HCT116 (cell line): ENCODE data around the gene TLR4. TPM values are rescaled to one million over a fixed set of nuclear protein-coding genes. Genes with fewer than 3 reads are reported as not detected.

Source experiments
- ATAC-seq: fragments of 200-7000 bp; cut with Tn5 transposase; 2 replicates; pipeline ENCODE4 v1.9.1; 2020; ENCODE audit warnings: mild to moderate bottlenecking, moderate library complexity
- BruUV-seq: library from RNA; stranded (reverse); fragments of 400-500 nt; replicated peaks from 2 replicates; lab custom pipeline; 2021; lab: Mats Ljungman, UMichigan
- CTCF ChIA-PET: fragments of 300-600 bp; sonication (Branson Sonifier 250); formaldehyde crosslinking; loops from one replicate; lab custom pipeline; 2021; ENCODE audit warnings: antibody characterized with exemption; lab: Charles Lee
- POLR2A ChIA-PET: fragments of 300-600, 350-600 bp; sonication (Branson Sonifier 250); formaldehyde crosslinking; loops from one replicate; lab custom pipeline; 2021; ENCODE audit warnings: antibody characterized with exemption; lab: Charles Lee
- RAD21 ChIA-PET, 2 experiments: fragments of 300-600 bp; sonication (Branson Sonifier 250); formaldehyde crosslinking; loops; one replicate each; lab custom pipeline; 2023; ENCODE audit warnings: low total read pairs in 2 of 2; ENCODE audit not compliant: uncharacterized antibody in 2 of 2, unreplicated experiment in 2 of 2, low non-redundant PET in 1 of 2; lab: Charles Lee
- DNase-seq: peaks from one replicate; pipeline ENCODE4 v3.0.0-alpha.2; 2010; ENCODE audit warnings: low read depth, low spot score
- H2AFZ ChIP-seq: fragments of 200-600 bp; shearing (Covaris generic), sonication (generic); 2 replicates; pipeline ENCODE4 v1.6.1; 2017; ENCODE audit warnings: low read depth, mixed run types, mixed read lengths, antibody characterized with exemption, low read length; ENCODE audit not compliant: poor library complexity, severe bottlenecking
- H3K27ac ChIP-seq: 2 replicates; pipeline ENCODE4 v1.5.1; 2012; ENCODE audit warnings: low read depth, low read length
- H3K27me3 ChIP-seq: fragments of 200-600 bp; sonication (generic); 2 replicates; pipeline ENCODE4 v1.6.1; 2016; ENCODE audit warnings: mixed run types, low read length, mixed read lengths; ENCODE audit not compliant: insufficient read depth
- H3K36me3 ChIP-seq, 2 experiments: fragments of 200-500 bp in 1 of 2; fragments of 200-600 bp in 1 of 2; sonication (Bioruptor generic) in 1 of 2; sonication (generic) in 1 of 2; 2 replicates each; pipeline versions ENCODE4 v1.5.1 to v1.6.1; 2014 to 2016; ENCODE audit warnings: low read length in 2 of 2, inconsistent platforms in 1 of 2, mixed read lengths in 1 of 2, mixed run types in 1 of 2; ENCODE audit not compliant: insufficient read depth in 2 of 2, control insufficient read depth in 1 of 2
- H3K4me1 ChIP-seq, 2 experiments: fragments of 200-600 bp in 1 of 2; sonication (generic) in 1 of 2; 2 replicates each; pipeline versions ENCODE4 v1.5.1 to v1.6.1; 2012 to 2017; ENCODE audit warnings: low read length in 2 of 2, inconsistent platforms in 1 of 2, mild to moderate bottlenecking in 1 of 2, mixed read lengths in 1 of 2, mixed run types in 1 of 2, moderate library complexity in 1 of 2; ENCODE audit not compliant: insufficient read depth in 2 of 2, control insufficient read depth in 1 of 2
- H3K4me2 ChIP-seq: fragments of 200-600 bp; sonication (generic); 2 replicates; pipeline ENCODE4 v1.6.1; 2017; ENCODE audit warnings: mixed run types, low read length, mixed read lengths
- H3K4me3 ChIP-seq, 2 experiments: fragments of 200-600 bp in 1 of 2; sonication (generic) in 1 of 2; replicated peaks in 1 of 2; 2 replicates each; pipeline ENCODE4 v1.5.1; 2011 to 2016; ENCODE audit warnings: low read length in 2 of 2, control low read depth in 1 of 2, low read depth in 1 of 2, mild to moderate bottlenecking in 1 of 2, mixed read lengths in 1 of 2, mixed run types in 1 of 2
- H3K79me2 ChIP-seq: fragments of 200-600 bp; sonication (generic); 2 replicates; pipeline ENCODE4 v1.6.1; 2017; ENCODE audit warnings: mild to moderate bottlenecking, mixed run types, low read length, moderate library complexity, mixed read lengths; ENCODE audit not compliant: insufficient read depth
- H3K9ac ChIP-seq: fragments of 200-600 bp; sonication (generic); 2 replicates; pipeline ENCODE4 v1.6.1; 2016; ENCODE audit warnings: low read length, mixed read lengths
- H3K9me2 ChIP-seq: fragments of 200-600 bp; sonication (generic), shearing (Covaris generic); 2 replicates; pipeline ENCODE4 v1.6.1; 2017; ENCODE audit warnings: mixed run types, mild to moderate bottlenecking, moderate library complexity; ENCODE audit not compliant: insufficient read depth
- H3K9me3 ChIP-seq, 2 experiments: fragments of 200-500 bp in 1 of 2; fragments of 200-600 bp in 1 of 2; sonication (Bioruptor generic) in 1 of 2; sonication (generic) in 1 of 2; 2 replicates each; pipeline ENCODE4 v1.6.1; 2014 to 2017; ENCODE audit warnings: low read length in 2 of 2, mixed read lengths in 2 of 2, inconsistent platforms in 1 of 2, low read depth in 1 of 2, mild to moderate bottlenecking in 1 of 2, mixed run types in 1 of 2, moderate library complexity in 1 of 2; ENCODE audit not compliant: control insufficient read depth in 1 of 2, insufficient read depth in 1 of 2
- H4K20me1 ChIP-seq: fragments of 200-600 bp; sonication (generic), shearing (Covaris generic); 2 replicates; pipeline ENCODE4 v1.6.1; 2017; ENCODE audit warnings: mixed run types, mild to moderate bottlenecking, moderate library complexity; ENCODE audit not compliant: insufficient read depth
- EZH2 ChIP-seq: fragments of 200-600 bp; sonication (generic); IDR thresholded peaks from 2 replicates; pipeline ENCODE4 v1.6.1; 2017; ENCODE audit warnings: antibody characterized with exemption, mixed run types
- FOSL1 ChIP-seq: IDR thresholded peaks from 2 replicates; pipeline ENCODE4 v1.6.1; 2012; ENCODE audit warnings: low read depth
- JUND ChIP-seq: IDR thresholded peaks from 2 replicates; pipeline ENCODE4 v1.6.1; 2012
- POLR2AphosphoS5 ChIP-seq: IDR thresholded peaks from 2 replicates; pipeline ENCODE4 v1.6.1; 2011; ENCODE audit warnings: mild to moderate bottlenecking, low read depth, low read length, moderate library complexity
- TCF7L2 ChIP-seq: IDR thresholded peaks from 2 replicates; pipeline ENCODE4 v1.7.0; 2011; ENCODE audit warnings: borderline replicate concordance, inconsistent platforms; ENCODE audit not compliant: insufficient read depth, insufficient read length; ENCODE audit errors: extremely low read depth
- ZFX ChIP-seq: fragments of 450-650 bp; IDR thresholded peaks from 2 replicates; pipeline ENCODE4 v1.6.1; 2017
- ZNF274 ChIP-seq: fragments of 200-500 bp; sonication (Bioruptor generic); IDR thresholded peaks from 2 replicates; pipeline ENCODE4 v1.6.1; 2014; ENCODE audit warnings: mild to moderate bottlenecking, low read depth, low read length, inconsistent platforms
- intact Hi-C: fragments of 100-400 bp; cut with micrococcal nuclease; formaldehyde crosslinking; loops from 2 replicates; pipeline ENCODE4 v1.10.0; 2022
- total RNA-seq: library from RNA; stranded (reverse); gene quantifications from one replicate; pipeline ENCODE4 v1.2.1, GENCODE V29; 2021; ENCODE audit not compliant: unreplicated experiment
- TF ChIP-seq, protein P1 (sequence below): IDR thresholded peaks from 2 replicates; pipeline ENCODE4 v1.6.1; 2011; ENCODE audit warnings: mild to moderate bottlenecking, low read length, moderate library complexity; ENCODE audit not compliant: insufficient replicate concordance; ENCODE audit errors: extremely low read depth
- TF ChIP-seq, protein P2 (sequence below), 3 experiments: fragments of 200-600 bp in 1 of 3; sonication (generic) in 1 of 3; IDR thresholded peaks in 2 of 3; conservative IDR thresholded peaks in 1 of 3; 2 replicates each; pipeline ENCODE4 v1.5.1; 2012 to 2017; ENCODE audit warnings: low read depth in 2 of 3, low read length in 2 of 3, antibody characterized with exemption in 1 of 3, borderline replicate concordance in 1 of 3, control low read depth in 1 of 3, mild to moderate bottlenecking in 1 of 3, mixed read lengths in 1 of 3, mixed run types in 1 of 3, moderate library complexity in 1 of 3; ENCODE audit not compliant: insufficient read depth in 1 of 3
- TF ChIP-seq, protein P3 (sequence below): IDR thresholded peaks from 2 replicates; pipeline ENCODE4 v1.6.1; 2012; ENCODE audit warnings: low read depth

The TLR4 gene
- total RNA-seq, 1 experiment from 2014 or later, result 0.10 TPM

DNA sequence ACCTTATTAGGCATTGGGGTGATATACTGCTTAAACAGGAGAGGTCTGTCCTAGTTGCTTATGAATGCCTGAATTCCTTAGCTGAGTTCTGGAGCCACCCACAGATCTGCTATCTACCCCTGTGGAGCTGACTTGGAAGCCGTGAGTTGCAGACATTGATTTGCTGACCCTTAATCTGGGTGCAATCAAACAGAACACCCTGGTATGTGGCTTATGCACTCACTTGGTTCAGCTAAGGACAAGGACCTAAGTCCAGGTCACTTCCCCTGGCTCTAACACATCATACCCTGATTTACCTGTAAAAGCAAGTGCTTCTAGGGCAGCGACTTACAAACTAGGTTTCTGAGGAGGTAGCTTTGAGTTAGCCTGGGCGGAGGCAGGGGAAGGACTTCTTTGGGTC is 41.6 kb upstream of the TLR4 start (continued):
- TF ChIP-seq, protein P1, sequence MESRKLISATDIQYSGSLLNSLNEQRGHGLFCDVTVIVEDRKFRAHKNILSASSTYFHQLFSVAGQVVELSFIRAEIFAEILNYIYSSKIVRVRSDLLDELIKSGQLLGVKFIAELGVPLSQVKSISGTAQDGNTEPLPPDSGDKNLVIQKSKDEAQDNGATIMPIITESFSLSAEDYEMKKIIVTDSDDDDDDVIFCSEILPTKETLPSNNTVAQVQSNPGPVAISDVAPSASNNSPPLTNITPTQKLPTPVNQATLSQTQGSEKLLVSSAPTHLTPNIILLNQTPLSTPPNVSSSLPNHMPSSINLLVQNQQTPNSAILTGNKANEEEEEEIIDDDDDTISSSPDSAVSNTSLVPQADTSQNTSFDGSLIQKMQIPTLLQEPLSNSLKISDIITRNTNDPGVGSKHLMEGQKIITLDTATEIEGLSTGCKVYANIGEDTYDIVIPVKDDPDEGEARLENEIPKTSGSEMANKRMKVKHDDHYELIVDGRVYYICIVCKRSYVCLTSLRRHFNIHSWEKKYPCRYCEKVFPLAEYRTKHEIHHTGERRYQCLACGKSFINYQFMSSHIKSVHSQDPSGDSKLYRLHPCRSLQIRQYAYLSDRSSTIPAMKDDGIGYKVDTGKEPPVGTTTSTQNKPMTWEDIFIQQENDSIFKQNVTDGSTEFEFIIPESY, result no peak
- TF ChIP-seq ZNF274, result no peak
- no peak for TF ChIP-seq EZH2
- no peak for TF ChIP-seq JUND

DNA sequence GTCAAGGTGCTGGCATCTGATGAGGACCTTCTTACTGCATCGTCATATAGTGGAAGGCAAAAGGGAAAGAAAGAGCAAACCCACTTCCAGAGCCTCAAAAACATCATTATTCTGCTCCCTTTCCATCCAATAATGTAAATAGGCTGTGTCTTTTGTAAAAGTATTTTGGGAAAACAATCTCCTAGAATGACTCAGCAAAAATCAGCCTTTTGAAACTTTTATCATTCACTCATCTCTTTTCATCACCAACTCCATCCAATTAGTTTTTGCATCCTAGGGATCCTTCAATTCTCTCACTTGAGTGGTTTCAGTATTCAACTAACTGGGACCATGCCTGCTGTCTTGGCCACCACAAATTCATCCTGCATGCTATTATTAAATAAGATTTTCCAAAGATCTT is 39.8 kb upstream of the TLR4 start:
- no peak for ATAC-seq

More for the DNA sequence above, 39.8 kb upstream of the TLR4 start:
- POLR2A ChIA-PET, result no interaction called here
- no TSS peak for BruUV-seq
- Histone ChIP-seq H3K27me3 (no peaks in the 10 kb centered on the region), H3K9me3 (peaks cover 0 to 17% of the 10 kb centered on the region in 2 experiments; a peak in 2 of 4 replicates), H3K79me2 (no peaks in the 10 kb centered on the region), H3K4me1 (no peaks in the 10 kb centered on the region), H3K36me3 (no peaks in the 10 kb centered on the region), H3K4me2 (no peak overlapping the region), H4K20me1 (no peaks in the 10 kb centered on the region), H3K4me3 (no peak overlapping the region), H2AFZ (no peak overlapping the region), H3K27ac (no peak overlapping the region), H3K9ac (no peak overlapping the region), H3K9me2 (no peaks in the 10 kb centered on the region)
- intact Hi-C loops, result no loop called here
- RAD21 ChIA-PET, result no interaction called here
- no peak for DNase-seq
- CTCF ChIA-PET, result no interaction called here
- no peak for TF ChIP-seq POLR2AphosphoS5
- no peak for TF ChIP-seq ZFX
- TF ChIP-seq, protein P2, sequence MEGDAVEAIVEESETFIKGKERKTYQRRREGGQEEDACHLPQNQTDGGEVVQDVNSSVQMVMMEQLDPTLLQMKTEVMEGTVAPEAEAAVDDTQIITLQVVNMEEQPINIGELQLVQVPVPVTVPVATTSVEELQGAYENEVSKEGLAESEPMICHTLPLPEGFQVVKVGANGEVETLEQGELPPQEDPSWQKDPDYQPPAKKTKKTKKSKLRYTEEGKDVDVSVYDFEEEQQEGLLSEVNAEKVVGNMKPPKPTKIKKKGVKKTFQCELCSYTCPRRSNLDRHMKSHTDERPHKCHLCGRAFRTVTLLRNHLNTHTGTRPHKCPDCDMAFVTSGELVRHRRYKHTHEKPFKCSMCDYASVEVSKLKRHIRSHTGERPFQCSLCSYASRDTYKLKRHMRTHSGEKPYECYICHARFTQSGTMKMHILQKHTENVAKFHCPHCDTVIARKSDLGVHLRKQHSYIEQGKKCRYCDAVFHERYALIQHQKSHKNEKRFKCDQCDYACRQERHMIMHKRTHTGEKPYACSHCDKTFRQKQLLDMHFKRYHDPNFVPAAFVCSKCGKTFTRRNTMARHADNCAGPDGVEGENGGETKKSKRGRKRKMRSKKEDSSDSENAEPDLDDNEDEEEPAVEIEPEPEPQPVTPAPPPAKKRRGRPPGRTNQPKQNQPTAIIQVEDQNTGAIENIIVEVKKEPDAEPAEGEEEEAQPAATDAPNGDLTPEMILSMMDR (IDR thresholded peaks at IDR 0.05 in 2 of 3, conservative IDR thresholded peaks at IDR 0.05 in 1 of 3; ENCODE audit: borderline replicate concordance in 1 of 3, insufficient read depth in 1 of 3, low read depth in 2 of 3, low read length in 2 of 3), result no peak
- TF ChIP-seq TCF7L2, result no peak
- TF ChIP-seq, protein P3, sequence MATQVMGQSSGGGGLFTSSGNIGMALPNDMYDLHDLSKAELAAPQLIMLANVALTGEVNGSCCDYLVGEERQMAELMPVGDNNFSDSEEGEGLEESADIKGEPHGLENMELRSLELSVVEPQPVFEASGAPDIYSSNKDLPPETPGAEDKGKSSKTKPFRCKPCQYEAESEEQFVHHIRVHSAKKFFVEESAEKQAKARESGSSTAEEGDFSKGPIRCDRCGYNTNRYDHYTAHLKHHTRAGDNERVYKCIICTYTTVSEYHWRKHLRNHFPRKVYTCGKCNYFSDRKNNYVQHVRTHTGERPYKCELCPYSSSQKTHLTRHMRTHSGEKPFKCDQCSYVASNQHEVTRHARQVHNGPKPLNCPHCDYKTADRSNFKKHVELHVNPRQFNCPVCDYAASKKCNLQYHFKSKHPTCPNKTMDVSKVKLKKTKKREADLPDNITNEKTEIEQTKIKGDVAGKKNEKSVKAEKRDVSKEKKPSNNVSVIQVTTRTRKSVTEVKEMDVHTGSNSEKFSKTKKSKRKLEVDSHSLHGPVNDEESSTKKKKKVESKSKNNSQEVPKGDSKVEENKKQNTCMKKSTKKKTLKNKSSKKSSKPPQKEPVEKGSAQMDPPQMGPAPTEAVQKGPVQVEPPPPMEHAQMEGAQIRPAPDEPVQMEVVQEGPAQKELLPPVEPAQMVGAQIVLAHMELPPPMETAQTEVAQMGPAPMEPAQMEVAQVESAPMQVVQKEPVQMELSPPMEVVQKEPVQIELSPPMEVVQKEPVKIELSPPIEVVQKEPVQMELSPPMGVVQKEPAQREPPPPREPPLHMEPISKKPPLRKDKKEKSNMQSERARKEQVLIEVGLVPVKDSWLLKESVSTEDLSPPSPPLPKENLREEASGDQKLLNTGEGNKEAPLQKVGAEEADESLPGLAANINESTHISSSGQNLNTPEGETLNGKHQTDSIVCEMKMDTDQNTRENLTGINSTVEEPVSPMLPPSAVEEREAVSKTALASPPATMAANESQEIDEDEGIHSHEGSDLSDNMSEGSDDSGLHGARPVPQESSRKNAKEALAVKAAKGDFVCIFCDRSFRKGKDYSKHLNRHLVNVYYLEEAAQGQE, result no peak
- no peak for TF ChIP-seq FOSL1
